IMR-90 (cell line): ENCODE measurements around the gene NR5A2. TPM values are rescaled to one million over a fixed set of nuclear protein-coding genes. Genes with fewer than 3 reads are reported as not detected.

Experiments
- ATAC-seq: fragments of 200-7000 bp; cut with Tn5 transposase; 2 replicates; pipeline ENCODE4 v1.9.1; 2020; ENCODE audit warnings: low read depth, mild to moderate bottlenecking, moderate library complexity
- BruUV-seq: library from RNA; stranded (reverse); fragments of 400-500 nt; replicated peaks from 2 replicates; lab custom pipeline; 2021; lab: Mats Ljungman, UMichigan
- CTCF ChIA-PET: fragments of 300-600 bp; formaldehyde crosslinking; extraction: SDS; loops from one replicate; lab custom pipeline; 2021; ENCODE audit warnings: antibody characterized with exemption; lab: Yijun Ruan, JAX
- POLR2A ChIA-PET: fragments of 300-600 bp; sonication (Branson Sonifier 250); formaldehyde crosslinking; loops from one replicate; lab custom pipeline; 2022; ENCODE audit warnings: antibody characterized with exemption; ENCODE audit not compliant: unreplicated experiment; lab: Charles Lee
- DNase-seq: peaks from one replicate; pipeline ENCODE4 v3.0.0; 2013
- H2AFZ ChIP-seq: replicated peaks from 2 replicates; pipeline ENCODE3; 2013; ENCODE audit warnings: low read length, mild to moderate bottlenecking; ENCODE audit not compliant: poor library complexity
- H2AK5ac ChIP-seq: 2 replicates; pipeline ENCODE4 v1.6.1; 2013; ENCODE audit warnings: low read depth, low read length, inconsistent platforms
- H2AK9ac ChIP-seq: replicated peaks from 2 replicates; pipeline ENCODE3; 2013; ENCODE audit warnings: mild to moderate bottlenecking, low read depth, low read length, moderate library complexity; ENCODE audit not compliant: poor library complexity
- H2BK120ac ChIP-seq: 2 replicates; pipeline ENCODE4 v1.6.1; 2013; ENCODE audit warnings: low read depth, low read length, inconsistent platforms
- H2BK15ac ChIP-seq: 3 replicates; pipeline ENCODE4 v1.6.1; 2013; ENCODE audit warnings: low read depth, low read length, inconsistent platforms
- H2BK20ac ChIP-seq: 2 replicates; pipeline ENCODE4 v1.6.1; 2013; ENCODE audit warnings: low read depth, mild to moderate bottlenecking, inconsistent platforms, low read length, moderate library complexity
- H2BK5ac ChIP-seq: 2 replicates; pipeline ENCODE4 v1.6.1; 2013; ENCODE audit warnings: mild to moderate bottlenecking, low read depth, low read length, inconsistent platforms; ENCODE audit not compliant: poor library complexity, severe bottlenecking
- H3K14ac ChIP-seq: replicated peaks from 2 replicates; pipeline ENCODE4 v1.6.1; 2013; ENCODE audit warnings: low read depth, low read length, inconsistent platforms
- H3K18ac ChIP-seq: 2 replicates; pipeline ENCODE4 v1.6.1; 2013; ENCODE audit warnings: low read depth, low read length, control low read depth
- H3K23ac ChIP-seq: 2 replicates; pipeline ENCODE4 v1.6.1; 2013; ENCODE audit warnings: low read depth, low read length, inconsistent platforms
- H3K27ac ChIP-seq: 2 replicates; pipeline ENCODE4 v1.5.1; 2013; ENCODE audit warnings: mild to moderate bottlenecking, control low read depth, low read length; ENCODE audit not compliant: insufficient read depth
- H3K27me3 ChIP-seq: 2 replicates; pipeline ENCODE4 v1.6.1; 2013; ENCODE audit warnings: low read length; ENCODE audit not compliant: control insufficient read depth, insufficient read depth
- H3K36me3 ChIP-seq: 2 replicates; pipeline ENCODE4 v1.6.1; 2013; ENCODE audit warnings: low read length, mixed read lengths; ENCODE audit not compliant: control insufficient read depth, insufficient read depth
- H3K4ac ChIP-seq: 2 replicates; pipeline ENCODE4 v1.6.1; 2013; ENCODE audit warnings: low read depth, low read length, inconsistent platforms
- H3K4me1 ChIP-seq: 2 replicates; pipeline ENCODE4 v1.6.1; 2013; ENCODE audit warnings: low read length, mixed read lengths; ENCODE audit not compliant: control insufficient read depth, insufficient read depth
- H3K4me2 ChIP-seq: 2 replicates; pipeline ENCODE4 v1.6.1; 2013; ENCODE audit warnings: low read depth, mild to moderate bottlenecking, control low read depth, low read length, moderate library complexity
- H3K4me3 ChIP-seq: 2 replicates; pipeline ENCODE4 v1.5.1; 2013; ENCODE audit warnings: low read depth, mild to moderate bottlenecking, control low read depth, low read length, moderate library complexity; ENCODE audit not compliant: insufficient read depth
- H3K56ac ChIP-seq: 2 replicates; pipeline ENCODE4 v1.6.1; 2013; ENCODE audit warnings: low read length, inconsistent platforms; ENCODE audit not compliant: insufficient read depth; ENCODE audit errors: extremely low read depth
- H3K79me1 ChIP-seq, 2 experiments: 2 replicates each; pipeline ENCODE4 v1.6.1; 2013; ENCODE audit warnings: low read length in 2 of 2, inconsistent platforms in 1 of 2, low read depth in 1 of 2
- H3K9ac ChIP-seq: 2 replicates; pipeline ENCODE4 v1.6.1; 2013; ENCODE audit warnings: low read depth, low read length, control low read depth
- H3K9me1 ChIP-seq: 2 replicates; pipeline ENCODE4 v1.6.1; 2013; ENCODE audit warnings: low read length, inconsistent platforms; ENCODE audit not compliant: insufficient read depth
- H3K9me3 ChIP-seq: 2 replicates; pipeline ENCODE4 v1.6.1; 2013; ENCODE audit warnings: low read length; ENCODE audit not compliant: control insufficient read depth, insufficient read depth
- H4K20me1 ChIP-seq: 2 replicates; pipeline ENCODE4 v1.6.1; 2013; ENCODE audit warnings: low read length, inconsistent platforms; ENCODE audit not compliant: insufficient read depth
- H4K5ac ChIP-seq: 2 replicates; pipeline ENCODE4 v1.6.1; 2013; ENCODE audit warnings: mild to moderate bottlenecking, low read depth, low read length, control low read depth
- H4K8ac ChIP-seq, 2 experiments: 2 replicates each; pipeline ENCODE4 v1.6.1; 2013; ENCODE audit warnings: low read depth in 2 of 2, low read length in 2 of 2, control low read depth in 1 of 2, inconsistent platforms in 1 of 2
- H4K91ac ChIP-seq: 2 replicates; pipeline ENCODE4 v1.6.1; 2013; ENCODE audit warnings: low read depth, low read length, inconsistent platforms; ENCODE audit not compliant: insufficient read depth
- FOS ChIP-seq: fragments of 150-350 bp; IDR thresholded peaks from 2 replicates; pipeline ENCODE4 v1.6.1; 2016; ENCODE audit warnings: low read depth, low read length
- MAZ ChIP-seq: IDR thresholded peaks from 2 replicates; pipeline ENCODE4 v1.6.1; 2012; ENCODE audit warnings: low read depth, mild to moderate bottlenecking, low read length, improper control_type of control experiment, moderate library complexity, borderline replicate concordance
- RFX5 ChIP-seq: IDR thresholded peaks from 2 replicates; pipeline ENCODE4 v1.8.0; 2012; ENCODE audit warnings: low read depth, mild to moderate bottlenecking, low read length, moderate library complexity
- WGBS, 2 experiments: methylation state at CpG; one replicate each; pipeline versions ENCODE4 v1.1.5 to v1.1.7; 2013; ENCODE audit warnings: missing lambda C conversion rate in 2 of 2; ENCODE audit not compliant: insufficient read length in 1 of 2; ENCODE audit errors: extremely low coverage in 2 of 2; 5-methylcytosine and 5-hydroxymethylcytosine counted together
- dilution Hi-C: fragments of 300-500 bp; cut with HindIII; formaldehyde crosslinking; loops from one replicate; pipeline ENCODE4 v1.14.3; 2018; ENCODE audit warnings: low sequenced_read_pairs; ENCODE audit not compliant: unreplicated experiment
- in situ Hi-C: fragments of 300-500 bp; cut with MboI; formaldehyde crosslinking; loops from 3 replicates; pipeline ENCODE4 v1.14.3; 2019; ENCODE audit warnings: low sequenced_read_pairs, inconsistent platforms, mixed read lengths
- intact Hi-C: fragments of 100-400 bp; cut with micrococcal nuclease; formaldehyde crosslinking; loops from 2 replicates; pipeline ENCODE4 v1.10.0; 2022
- polyA plus RNA-seq, 3 experiments: library from polyadenylated mRNA; depleted of rRNA; stranded (reverse); fragments of >200 nt; gene quantifications; 2 replicates each; pipeline ENCODE4 v1.2.3, GENCODE V29; 2012; ENCODE audit warnings: low replicate concordance in 1 of 3
- total RNA-seq: library from RNA; depleted of rRNA; stranded (reverse); fragments of >200 nt; gene quantifications from 2 replicates; pipeline ENCODE4 v1.2.3, GENCODE V29; 2012

NR5A2 gene
- total and polyA plus RNA-seq, 2 of the 4 experiments (the other 2 are of a cell fraction) = 0.03 to 0.18 TPM

DNA sequence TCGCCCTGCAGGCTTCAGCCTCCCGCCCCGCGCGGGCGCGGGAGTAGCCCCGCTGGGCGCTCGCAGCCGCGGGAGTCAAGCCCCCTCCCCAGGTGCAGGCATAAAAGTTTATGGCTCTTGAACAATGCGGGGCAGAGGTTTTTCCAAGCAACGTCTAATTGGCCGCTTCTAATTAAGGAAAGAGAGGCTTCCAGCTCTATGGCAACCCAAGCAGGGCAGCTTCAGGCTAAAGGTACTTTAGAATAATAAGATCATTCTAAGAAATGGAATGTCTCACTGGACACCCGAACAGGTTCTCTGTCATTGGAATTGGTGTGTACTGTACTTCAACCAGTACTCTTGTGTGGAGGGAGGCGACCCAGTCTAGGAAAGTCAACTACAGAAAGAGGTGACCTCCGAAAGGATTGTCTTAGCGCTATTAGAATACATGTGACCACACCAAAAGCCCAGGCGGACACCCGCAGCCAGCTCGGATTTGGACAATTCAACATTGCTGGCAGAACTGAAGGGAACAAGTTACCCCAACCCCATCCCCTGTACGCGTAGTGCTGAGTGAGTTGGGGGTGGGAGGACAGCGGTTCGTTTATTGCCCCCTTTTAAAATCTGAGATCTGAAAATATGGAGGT, 12.5 kb downstream of the NR5A2 start:
- H3K27me3 ChIP-seq = peaks cover 82% of the 10 kb centered on the region
- H3K79me1 ChIP-seq = no peaks in the 10 kb centered on the region
- H2BK120ac ChIP-seq = no peak overlapping the region
- H4K8ac ChIP-seq = no peak overlapping the region
- H2AK9ac ChIP-seq = peak overlapping the region; percentile 40
- H3K36me3 ChIP-seq = no peaks in the 10 kb centered on the region
- no peak overlapping the region for H4K91ac ChIP-seq
- H3K23ac ChIP-seq = peak overlapping the region; percentile 8; the same call in 1 of the 2 replicates
- H3K9ac ChIP-seq = no peak overlapping the region
- H3K4ac ChIP-seq = no peak overlapping the region
- intact Hi-C loops = loop anchor here (5.0 kb wide), 1 partner anchor 358 kb away; no protein-coding TSS in a partner anchor
- no peak overlapping the region for H3K56ac ChIP-seq
- peaks cover 7% of the 10 kb centered on the region; the same call in 1 of the 2 replicates for H3K9me3 ChIP-seq
- H3K27ac ChIP-seq = no peak overlapping the region
- peak overlapping the region; percentile 64 for H2AFZ ChIP-seq
- in situ Hi-C loops = no loop called here
- no peak overlapping the region for H3K14ac ChIP-seq
- H4K5ac ChIP-seq = no peak overlapping the region
- H2BK20ac ChIP-seq = no peak overlapping the region
- no peak for ATAC-seq
- ChIA-PET CTCF (interaction anchor here (0.6 to 1.2 kb wide), 2 partner anchors 16 to 130 kb away, joined by 4 read pairs; no protein-coding TSS in a partner anchor), POLR2A (no interaction called here)
- peak overlapping the region; percentile 89 for H3K4me2 ChIP-seq
- H2BK5ac ChIP-seq = no peak overlapping the region
- no peak for TF ChIP-seq RFX5
- no peak for TF ChIP-seq FOS
- TF ChIP-seq MAZ = no peak
- H3K9me1 ChIP-seq = no peaks in the 10 kb centered on the region
- no peak for DNase-seq
- no peak overlapping the region for H2BK15ac ChIP-seq
- BruUV-seq = no TSS peak
- dilution Hi-C loops = no loop called here
- no peak overlapping the region for H3K18ac ChIP-seq
- no CpG with 5 or more reads among the region's 26 CpGs for WGBS, 2 experiments
- H3K4me1 ChIP-seq = peaks cover 6% of the 10 kb centered on the region
- H4K20me1 ChIP-seq = peaks cover 6% of the 10 kb centered on the region; the same call in 1 of the 2 replicates
- H2AK5ac ChIP-seq = no peak overlapping the region
- H3K4me3 ChIP-seq = peak overlapping the region; percentile 44
